GM12878 (cell line): ENCODE results near the gene CSTPP1. TPM values are rescaled to one million over a fixed set of nuclear protein-coding genes. Genes with fewer than 3 reads are reported as not detected.

Experiments
- BCLAF1 ChIP-seq: fragments of 450-650 bp; IDR thresholded peaks from 2 replicates; pipeline ENCODE4 v1.6.1; 2017; ENCODE audit warnings: antibody characterized with exemption, mild to moderate bottlenecking, moderate library complexity
- E2F4 ChIP-seq: IDR thresholded peaks from 2 replicates; pipeline ENCODE4 v1.6.1; 2012; ENCODE audit warnings: low read depth, low read length, improper control_type of control experiment
- KAT2A ChIP-seq: conservative IDR thresholded peaks from 2 replicates; pipeline ENCODE4 v1.6.1; 2011; ENCODE audit warnings: low read depth, low read length; ENCODE audit not compliant: control insufficient read depth
- MAX ChIP-seq: IDR thresholded peaks from 2 replicates; pipeline ENCODE4 v1.6.1; 2012; ENCODE audit warnings: low read depth, low read length, improper control_type of control experiment
- MTA3 ChIP-seq: IDR thresholded peaks from 2 replicates; pipeline ENCODE4 v1.6.1; 2012; ENCODE audit warnings: low read length, inconsistent platforms, borderline replicate concordance
- POU2F2 ChIP-seq: IDR thresholded peaks from 3 replicates; pipeline ENCODE4 v1.6.1; 2011; ENCODE audit warnings: low read depth, mild to moderate bottlenecking, low read length, borderline replicate concordance
- SIN3A ChIP-seq: IDR thresholded peaks from 2 replicates; pipeline ENCODE4 v1.6.1; 2012; ENCODE audit warnings: low read depth, low read length, improper control_type of control experiment
- STAT3 ChIP-seq: IDR thresholded peaks from 2 replicates; pipeline ENCODE4 v1.6.1; 2011; ENCODE audit warnings: low read depth, low read length, improper control_type of control experiment
- SUPT20H ChIP-seq: IDR thresholded peaks from 2 replicates; pipeline ENCODE4 v1.6.1; 2011; ENCODE audit warnings: low read depth, mild to moderate bottlenecking, low read length, moderate library complexity, borderline replicate concordance; ENCODE audit not compliant: control insufficient read depth
- TBL1XR1 ChIP-seq: IDR thresholded peaks from 2 replicates; pipeline ENCODE4 v1.6.1; 2012; ENCODE audit warnings: low read depth, low read length, improper control_type of control experiment
- polyA plus RNA-seq, 11 experiments: library from polyadenylated mRNA; depleted of rRNA in 4 of 11; unstranded in 6 of 11; stranded (reverse) in 5 of 11; fragments of >200 nt; fragmentation: Nextera tagmentation in 4 of 11; fragmentation: Illumina TruSeq in 1 of 11; extraction: Ambion mirVana in 4 of 11; extraction: Trizol in 1 of 11; gene quantifications; 1 replicate in 1 of 11; 2 replicates in 10 of 11; pipeline versions ENCODE4 v1.2.1 to v1.2.3, GENCODE V29; 2011 to 2016; ENCODE audit warnings: inconsistent platforms in 2 of 11, missing spikeins in 2 of 11, low read depth in 1 of 11
- total RNA-seq, 4 experiments: library from RNA; depleted of rRNA in 3 of 4; stranded (reverse); fragments of >200 nt in 3 of 4; fragmentation: Illumina TruSeq in 1 of 4; extraction: Trizol in 1 of 4; gene quantifications; 2 replicates each; pipeline versions ENCODE4 v1.2.1 to v1.2.3, GENCODE V29; 2013 to 2021

CSTPP1 gene
- total and polyA plus RNA-seq, 10 of the 15 experiments (the other 5 are each of a cell fraction or from before 2014, with no cell fraction given), result 7.1 to 23.4 (median 17.5) TPM

- TF ChIP-seq BCLAF1 (no peak), SUPT20H (no peak), TBL1XR1 (no peak), POU2F2 (no peak), STAT3 (no peak), SIN3A (no peak), E2F4 (no peak), MAX (no peak), MTA3 (no peak), KAT2A (no peak)
These were observed 22.2 kb upstream of the CSTPP1 start (continued) for GRCh38 chr11:46914363-46914762.
